ENCODE results near the gene CCDC171. TPM values are rescaled to one million over a fixed set of nuclear protein-coding genes. Genes with fewer than 3 reads are reported as not detected.
"Not testable (repeated sequence)": the region's sequence is repeated elsewhere in the genome, so short reads cannot be mapped to it uniquely, and the experiment has no call there.

Gene CCDC171
- total RNA-seq, 2 donors from 2014 or later = 0.52 to 1.5 TPM

- H3K4me1 Mint-ChIP-seq; H3K4me3 Mint-ChIP-seq; DNase-seq; H3K27ac Mint-ChIP-seq; H3K9me3 ChIP-seq (ENCODE audit: control insufficient read depth, low read length, poor library complexity, severe bottlenecking); ATAC-seq; H3K36me3 Mint-ChIP-seq (ENCODE audit: low read depth): not testable (repeated sequence)
- H3K27me3 Mint-ChIP-seq = peaks cover 17% of the 10 kb centered on the region
Observed at GRCh38 chr9:15527035-15527434, 25.8 kb upstream of the CCDC171 start.

- Mint-ChIP-seq H3K4me3 (no peak overlapping the region), H3K27ac (no peak overlapping the region), H3K27me3 (peaks cover 11% of the 10 kb centered on the region), H3K36me3 (ENCODE audit: low read depth) (no peaks in the 10 kb centered on the region), H3K4me1 (no peaks in the 10 kb centered on the region)
- no peaks in the 10 kb centered on the region for H3K9me3 ChIP-seq (ENCODE audit: control insufficient read depth, low read length, poor library complexity, severe bottlenecking)
- ATAC-seq (no peak), DNase-seq (no peak)
Observed at GRCh38 chr9:15529566-15530324, 23.1 kb upstream of the CCDC171 start.

GRCh38 chr9:15531380-15531779 is 21.5 kb upstream of the CCDC171 start:
- no peak overlapping the region for H3K27ac Mint-ChIP-seq
- H3K27me3 Mint-ChIP-seq = no peaks in the 10 kb centered on the region
- no peaks in the 10 kb centered on the region for H3K9me3 ChIP-seq (ENCODE audit: control insufficient read depth, low read length, poor library complexity, severe bottlenecking)
- ATAC-seq = no peak
- H3K36me3 Mint-ChIP-seq (ENCODE audit: low read depth) = no peaks in the 10 kb centered on the region
- no peaks in the 10 kb centered on the region for H3K4me1 Mint-ChIP-seq
- DNase-seq = no peak
- no peak overlapping the region for H3K4me3 Mint-ChIP-seq

- peaks cover 18% of the 10 kb centered on the region for H3K27me3 Mint-ChIP-seq
- H3K4me1 Mint-ChIP-seq = peaks cover 3% of the 10 kb centered on the region
- no peaks in the 10 kb centered on the region for H3K9me3 ChIP-seq (ENCODE audit: control insufficient read depth, low read length, poor library complexity, severe bottlenecking)
- H3K4me3 Mint-ChIP-seq = no peak overlapping the region
- no peak for DNase-seq
- H3K27ac Mint-ChIP-seq = no peak overlapping the region
- ATAC-seq = no peak
- H3K36me3 Mint-ChIP-seq (ENCODE audit: low read depth) = no peaks in the 10 kb centered on the region
Observed at GRCh38 chr9:15541872-15542271, 11.0 kb upstream of the CCDC171 start.

- DNase-seq (no peak), ATAC-seq (no peak)
- Mint-ChIP-seq H3K4me3 (no peak overlapping the region), H3K36me3 (ENCODE audit: low read depth) (no peaks in the 10 kb centered on the region), H3K4me1 (peaks cover 3% of the 10 kb centered on the region), H3K27me3 (peaks cover 14% of the 10 kb centered on the region), H3K27ac (no peak overlapping the region)
- H3K9me3 ChIP-seq (ENCODE audit: control insufficient read depth, low read length, poor library complexity, severe bottlenecking) = no peaks in the 10 kb centered on the region
Observed at GRCh38 chr9:15542624-15543023, 10.2 kb upstream of the CCDC171 start.

- H3K36me3 Mint-ChIP-seq (ENCODE audit: low read depth) = no peaks in the 10 kb centered on the region
- no peak for DNase-seq
- ATAC-seq = no peak
- H3K27ac Mint-ChIP-seq = no peak overlapping the region
- H3K4me1 Mint-ChIP-seq = peaks cover 3% of the 10 kb centered on the region
- no peaks in the 10 kb centered on the region for H3K9me3 ChIP-seq (ENCODE audit: control insufficient read depth, low read length, poor library complexity, severe bottlenecking)
- no peak overlapping the region for H3K4me3 Mint-ChIP-seq
- peaks cover 11% of the 10 kb centered on the region for H3K27me3 Mint-ChIP-seq
Observed at GRCh38 chr9:15543047-15543813, 9.6 kb upstream of the CCDC171 start.

- no peak for DNase-seq
- no peaks in the 10 kb centered on the region for H3K36me3 Mint-ChIP-seq (ENCODE audit: low read depth)
- no peaks in the 10 kb centered on the region for H3K9me3 ChIP-seq (ENCODE audit: control insufficient read depth, low read length, poor library complexity, severe bottlenecking)
- peaks cover 4% of the 10 kb centered on the region for H3K27me3 Mint-ChIP-seq
- no peak overlapping the region for H3K4me3 Mint-ChIP-seq
- H3K4me1 Mint-ChIP-seq = peaks cover 12% of the 10 kb centered on the region
- no peak overlapping the region for H3K27ac Mint-ChIP-seq
- ATAC-seq = no peak
Observed at GRCh38 chr9:15549611-15550010, 3.2 kb upstream of the CCDC171 start.

- no peak for DNase-seq
- Mint-ChIP-seq H3K36me3 (ENCODE audit: low read depth) (no peaks in the 10 kb centered on the region), H3K27me3 (no peaks in the 10 kb centered on the region), H3K4me1 (peaks cover 12% of the 10 kb centered on the region), H3K27ac (peak overlapping the region; percentile 88), H3K4me3 (peak overlapping the region; percentile 94)
- ATAC-seq = peak; percentile 5
- H3K9me3 ChIP-seq (ENCODE audit: control insufficient read depth, low read length, poor library complexity, severe bottlenecking) = no peaks in the 10 kb centered on the region
Observed at GRCh38 chr9:15553528-15553898, 670 bp downstream of the CCDC171 start.

GRCh38 chr9:15570769-15571168 is 17.9 kb downstream of the CCDC171 start:
- Mint-ChIP-seq H3K27ac (peak overlapping the region; percentile 62), H3K27me3 (peaks cover 4% of the 10 kb centered on the region), H3K4me3 (no peak overlapping the region), H3K36me3 (ENCODE audit: low read depth) (peaks cover 4% of the 10 kb centered on the region), H3K4me1 (no peaks in the 10 kb centered on the region)
- DNase-seq (no peak), ATAC-seq (no peak)
- no peaks in the 10 kb centered on the region for H3K9me3 ChIP-seq (ENCODE audit: control insufficient read depth, low read length, poor library complexity, severe bottlenecking)

- Mint-ChIP-seq H3K27me3 (peaks cover 4% of the 10 kb centered on the region), H3K4me3 (no peak overlapping the region), H3K36me3 (ENCODE audit: low read depth) (peaks cover 4% of the 10 kb centered on the region), H3K27ac (no peak overlapping the region), H3K4me1 (no peaks in the 10 kb centered on the region)
- DNase-seq (no peak), ATAC-seq (no peak)
- H3K9me3 ChIP-seq (ENCODE audit: control insufficient read depth, low read length, poor library complexity, severe bottlenecking) = no peaks in the 10 kb centered on the region
Observed at GRCh38 chr9:15572200-15572770, 19.4 kb downstream of the CCDC171 start.

- no peak overlapping the region for H3K4me3 Mint-ChIP-seq
- H3K36me3 Mint-ChIP-seq (ENCODE audit: low read depth) = peaks cover 4% of the 10 kb centered on the region
- H3K27ac Mint-ChIP-seq = no peak overlapping the region
- H3K4me1 Mint-ChIP-seq = no peaks in the 10 kb centered on the region
- DNase-seq (no peak), ATAC-seq (no peak)
- peaks cover 4% of the 10 kb centered on the region for H3K27me3 Mint-ChIP-seq
- H3K9me3 ChIP-seq (ENCODE audit: control insufficient read depth, low read length, poor library complexity, severe bottlenecking) = no peaks in the 10 kb centered on the region
Observed at GRCh38 chr9:15576350-15577050, 23.7 kb downstream of the CCDC171 start.

- DNase-seq (no peak), ATAC-seq (no peak)
- no peak overlapping the region for H3K27ac Mint-ChIP-seq
- no peaks in the 10 kb centered on the region for H3K9me3 ChIP-seq (ENCODE audit: control insufficient read depth, low read length, poor library complexity, severe bottlenecking)
- no peaks in the 10 kb centered on the region for H3K4me1 Mint-ChIP-seq
- peaks cover 4% of the 10 kb centered on the region for H3K27me3 Mint-ChIP-seq
- peaks cover 4% of the 10 kb centered on the region for H3K36me3 Mint-ChIP-seq (ENCODE audit: low read depth)
- H3K4me3 Mint-ChIP-seq = no peak overlapping the region
Observed at GRCh38 chr9:15578714-15579113, 25.9 kb downstream of the CCDC171 start.

GRCh38 chr9:15584379-15584778 is 31.5 kb downstream of the CCDC171 start:
- H3K4me3 Mint-ChIP-seq = no peak overlapping the region
- no peaks in the 10 kb centered on the region for H3K27me3 Mint-ChIP-seq
- H3K27ac Mint-ChIP-seq = peak overlapping the region; percentile 74
- DNase-seq (no peak), ATAC-seq (peak; percentile 77)
- no peaks in the 10 kb centered on the region for H3K36me3 Mint-ChIP-seq (ENCODE audit: low read depth)
- peaks cover 11% of the 10 kb centered on the region for H3K4me1 Mint-ChIP-seq
- H3K9me3 ChIP-seq (ENCODE audit: control insufficient read depth, low read length, poor library complexity, severe bottlenecking) = no peaks in the 10 kb centered on the region
